B cell (primary cell): ENCODE data around the gene ANKRD17. TPM values are rescaled to one million over a fixed set of nuclear protein-coding genes. Genes with fewer than 3 reads are reported as not detected.
"Not testable (repeated sequence)": the region's sequence is repeated elsewhere in the genome, so short reads cannot be mapped to it uniquely, and the experiment has no call there.

Experiments
- ATAC-seq: fragments of 200-7000 bp; cut with Tn5 transposase; one replicate; pipeline ENCODE4 v1.10.0; 2021; ENCODE audit warnings: low read depth, mild to moderate bottlenecking, moderate number of reproducible peaks, moderate library complexity
- CTCF ChIA-PET: fragments of 350-600 bp; sonication (Branson Sonifier 250); formaldehyde crosslinking; loops from one replicate; lab custom pipeline; 2021; ENCODE audit warnings: antibody characterized with exemption, inconsistent platforms; lab: Charles Lee
- POLR2A ChIA-PET: fragments of 350-600 bp; sonication (Branson Sonifier 250); formaldehyde crosslinking; loops from one replicate; lab custom pipeline; 2021; ENCODE audit warnings: antibody characterized with exemption; lab: Charles Lee
- DNase-seq: peaks from one replicate; pipeline ENCODE4 v3.0.0; 2013
- H2AFZ ChIP-seq: 2 replicates; pipeline ENCODE4 v1.6.1; 2012; ENCODE audit warnings: mild to moderate bottlenecking, low read depth, low read length; ENCODE audit not compliant: insufficient read depth, poor library complexity, severe bottlenecking
- H3K27ac ChIP-seq, 2 donors: 1 replicate in 1 of 2; 2 replicates in 1 of 2; pipeline ENCODE4 v1.5.1; 2012 to 2013; ENCODE audit warnings: low read length in 2 of 2, mild to moderate bottlenecking in 2 of 2, moderate library complexity in 1 of 2
- H3K27me3 ChIP-seq, 4 experiments: fragments of 200-600 bp in 1 of 4; sonication (generic) in 1 of 4; replicated peaks in 1 of 4; 1 replicate in 2 of 4; 2 replicates in 2 of 4; pipeline versions ENCODE4 v1.6.1 to v1.7.0; 2013 to 2016; ENCODE audit warnings: low read length in 3 of 4, mild to moderate bottlenecking in 2 of 4, mixed read lengths in 1 of 4, moderate library complexity in 1 of 4; ENCODE audit not compliant: insufficient read depth in 4 of 4, control insufficient read depth in 3 of 4; ENCODE audit errors: control extremely low read depth in 1 of 4
- H3K36me3 ChIP-seq, 2 experiments: replicated peaks in 1 of 2; 1 replicate in 1 of 2; 2 replicates in 1 of 2; pipeline versions ENCODE4 v1.6.1 to v1.7.1; 2013; ENCODE audit warnings: low read length in 1 of 2; ENCODE audit not compliant: insufficient read depth in 2 of 2, control insufficient read depth in 1 of 2; ENCODE audit errors: control extremely low read depth in 1 of 2, extremely low read depth in 1 of 2
- H3K4me1 ChIP-seq, 2 donors: fragments of 200-600 bp in 1 of 2; sonication (generic) in 1 of 2; 1 replicate in 1 of 2; 2 replicates in 1 of 2; pipeline versions ENCODE4 v1.5.1 to v1.6.1; 2013 to 2017; ENCODE audit warnings: low read length in 2 of 2; ENCODE audit not compliant: control insufficient read depth in 2 of 2, insufficient read depth in 2 of 2
- H3K4me2 ChIP-seq: replicated peaks from 2 replicates; pipeline ENCODE3; 2012; ENCODE audit warnings: mild to moderate bottlenecking, low read depth, low read length; ENCODE audit not compliant: poor library complexity, severe bottlenecking
- H3K4me3 ChIP-seq, 5 experiments: fragments of 200-600 bp in 1 of 5; sonication (generic) in 1 of 5; 1 replicate in 3 of 5; 2 replicates in 2 of 5; pipeline versions ENCODE4 v1.5.1 to v1.7.0; 2011 to 2016; ENCODE audit warnings: low read length in 4 of 5, mild to moderate bottlenecking in 4 of 5, low read depth in 2 of 5, control low read depth in 1 of 5, moderate library complexity in 1 of 5; ENCODE audit not compliant: insufficient read depth in 1 of 5; ENCODE audit errors: control extremely low read depth in 1 of 5, extremely low read depth in 1 of 5
- H3K79me2 ChIP-seq: fragments of 200-600 bp; sonication (generic); one replicate; pipeline ENCODE4 v1.6.0; 2016; ENCODE audit warnings: low read length; ENCODE audit not compliant: control insufficient read depth, insufficient read depth
- H3K9ac ChIP-seq: fragments of 200-600 bp; sonication (generic); 2 replicates; pipeline ENCODE4 v1.6.1; 2017; ENCODE audit warnings: mild to moderate bottlenecking, low read length, moderate library complexity
- H3K9me3 ChIP-seq, 3 donors: one replicate each; pipeline versions ENCODE4 v1.6.1 to v1.7.1; 2013; ENCODE audit warnings: low read length in 2 of 3; ENCODE audit not compliant: control insufficient read depth in 2 of 3, insufficient read depth in 1 of 3; ENCODE audit errors: control extremely low read depth in 1 of 3
- H4K20me1 ChIP-seq: 2 replicates; pipeline ENCODE4 v1.6.0; 2012; ENCODE audit warnings: mild to moderate bottlenecking, low read length; ENCODE audit not compliant: insufficient read depth, control insufficient read depth, poor library complexity, severe bottlenecking
- H3K27ac Mint-ChIP-seq: one replicate; pipeline ENCODE4 v1.8.0; 2021; ENCODE audit warnings: mixed read lengths
- H3K27me3 Mint-ChIP-seq: one replicate; pipeline ENCODE4 v1.8.0; 2021; ENCODE audit warnings: mixed read lengths
- H3K4me1 Mint-ChIP-seq: one replicate; pipeline ENCODE4 v1.8.0; 2021; ENCODE audit warnings: mixed read lengths
- H3K4me3 Mint-ChIP-seq: one replicate; pipeline ENCODE4 v1.8.0; 2021; ENCODE audit warnings: mixed read lengths
- H3K9me3 Mint-ChIP-seq: one replicate; pipeline ENCODE4 v1.8.0; 2022; ENCODE audit warnings: mixed read lengths; ENCODE audit not compliant: insufficient read depth
- CTCF ChIP-seq: fragments of 200-600 bp; IDR thresholded peaks from one replicate; pipeline ENCODE4 v1.8.0; 2022; ENCODE audit warnings: antibody characterized with exemption, mild to moderate bottlenecking
- EZH2 ChIP-seq: IDR thresholded peaks from 2 replicates; pipeline ENCODE4 v1.6.1; 2012; ENCODE audit warnings: borderline replicate concordance, low read depth, mild to moderate bottlenecking, moderate library complexity, low read length; ENCODE audit not compliant: insufficient read depth, poor library complexity, severe bottlenecking
- WGBS: methylation state at CpG from one replicate; pipeline ENCODE4 v1.1.5; 2013; ENCODE audit warnings: missing lambda C conversion rate; ENCODE audit not compliant: insufficient coverage; 5-methylcytosine and 5-hydroxymethylcytosine counted together
- intact Hi-C: fragments of 100-400 bp; cut with micrococcal nuclease; formaldehyde crosslinking; loops from one replicate; pipeline ENCODE4 v1.10.0; 2022
- polyA plus RNA-seq: library from polyadenylated mRNA; depleted of rRNA; stranded (reverse); fragments of >200 nt; gene quantifications from 2 replicates; pipeline ENCODE4 v1.2.3, GENCODE V29; 2012
- total RNA-seq, 2 donors: library from RNA; stranded (reverse); fragments of 120-200 nt in 1 of 2; gene quantifications; 1 replicate in 1 of 2; 2 replicates in 1 of 2; pipeline versions ENCODE4 v1.2.3 to v1.2.4, GENCODE V29; 2013 to 2022

The ANKRD17 gene
- total and polyA plus RNA-seq, 2 donors (not counting 1 experiment from before 2014, with no cell fraction given): 15.8 to 69.4 TPM

DNA sequence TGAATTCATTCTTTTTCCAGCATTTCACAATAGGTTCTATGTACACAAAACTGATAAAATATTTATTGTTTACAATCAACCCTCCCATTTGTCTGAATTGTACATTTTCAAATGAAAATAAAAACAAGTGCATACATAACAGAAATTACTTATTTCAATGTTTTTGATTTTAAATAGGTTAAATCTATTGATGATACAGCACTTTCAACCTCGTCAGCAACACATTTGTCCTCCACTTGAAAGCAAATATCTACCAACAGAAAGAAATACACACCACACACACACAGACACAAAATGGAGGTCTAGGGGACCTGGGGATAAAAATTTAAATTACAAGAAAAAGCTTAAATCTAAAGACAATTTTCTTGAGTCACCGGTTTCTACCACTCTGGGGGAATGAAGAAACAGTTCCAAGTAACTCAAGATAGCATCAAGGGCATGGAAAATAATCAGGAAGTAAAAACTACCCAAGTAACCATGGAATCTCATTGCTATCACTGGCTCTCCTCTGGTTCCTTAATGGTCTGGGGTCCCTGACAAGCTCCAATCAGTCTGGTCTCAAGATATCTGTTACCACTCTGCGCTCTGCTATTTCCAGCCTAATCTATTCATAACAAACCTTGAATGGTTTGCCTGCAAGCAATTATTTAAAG, 27.6 kb downstream of the ANKRD17 start:
- CTCF ChIA-PET: no interaction called here
- H3K4me2 ChIP-seq: no peak overlapping the region
- ATAC-seq (no peak), DNase-seq (no peak)
- no peak overlapping the region for H2AFZ ChIP-seq
- Mint-ChIP-seq H3K27ac (no peak overlapping the region), H3K9me3 (no peaks in the 10 kb centered on the region), H3K27me3 (no peaks in the 10 kb centered on the region), H3K4me1 (no peaks in the 10 kb centered on the region), H3K4me3 (no peak overlapping the region)
- peaks cover 6 to 12% of the 10 kb centered on the region in 2 experiments for H3K36me3 ChIP-seq
- POLR2A ChIA-PET: no interaction called here
- H3K27ac ChIP-seq: no peak overlapping the region
- H3K9me3 ChIP-seq: peaks cover 0 to 1% (median 0%) of the 10 kb centered on the region in 3 donors
- intact Hi-C loops: no loop called here
- H3K27me3 ChIP-seq: no peaks in the 10 kb centered on the region
- H3K4me3 ChIP-seq: no peak overlapping the region
- H4K20me1 ChIP-seq: no peaks in the 10 kb centered on the region
- peaks cover 39% of the 10 kb centered on the region for H3K79me2 ChIP-seq
- no peaks in the 10 kb centered on the region for H3K4me1 ChIP-seq
- 100% methylated on average over 1 of the region's 3 CpGs for WGBS
- H3K9ac ChIP-seq: no peak overlapping the region
- TF ChIP-seq EZH2: no peak
- TF ChIP-seq CTCF: no peak

DNA sequence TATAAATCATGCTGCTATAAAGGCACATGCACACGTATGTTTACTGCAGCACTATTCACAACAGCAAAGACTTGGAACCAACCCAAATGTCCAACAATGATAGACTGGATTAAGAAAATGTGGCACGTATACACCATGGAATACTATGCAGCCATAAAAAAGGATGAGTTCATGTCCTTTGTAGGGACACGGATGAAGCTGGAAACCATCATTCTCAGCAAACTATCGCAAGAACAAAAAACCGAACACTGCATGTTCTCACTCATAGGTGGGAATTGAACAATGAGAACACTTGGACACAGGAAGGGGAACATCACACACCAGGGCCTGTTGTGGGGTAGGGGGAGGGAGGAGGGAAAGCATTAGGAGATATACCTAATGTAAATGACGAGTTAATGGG, 29.8 kb downstream of the ANKRD17 start:
- Histone ChIP-seq H3K4me1 (peaks cover 10 to 15% of the 10 kb centered on the region in 2 donors), H3K79me2 (peaks cover 28% of the 10 kb centered on the region)
- CTCF ChIA-PET, H3K9me3 Mint-ChIP-seq, H3K27ac Mint-ChIP-seq, H3K27me3 ChIP-seq, intact Hi-C loops, ATAC-seq, H3K4me2 ChIP-seq, H3K27me3 Mint-ChIP-seq, H3K4me3 ChIP-seq, H3K36me3 ChIP-seq, DNase-seq, H3K9me3 ChIP-seq, H3K9ac ChIP-seq, POLR2A ChIA-PET, H2AFZ ChIP-seq, H4K20me1 ChIP-seq, H3K27ac ChIP-seq, H3K4me3 Mint-ChIP-seq: not testable (repeated sequence)
- peaks cover 15% of the 10 kb centered on the region for H3K4me1 Mint-ChIP-seq
- WGBS: no CpG with 5 or more reads among the region's 6 CpGs
